ENCODE results near the gene DICER1. TPM values are rescaled to one million over a fixed set of nuclear protein-coding genes. Genes with fewer than 3 reads are reported as not detected.

The DICER1 gene
- total RNA-seq, 4 donors from 2014 or later: 43.9 to 72.2 (median 58.4) TPM

- 48% methylated on average over 8 of the region's 8 CpGs for WGBS
- intact Hi-C loops (cut with DNase I): no loop called here
- peaks cover 0 to 14% (median 7%) of the 10 kb centered on the region in 4 donors for H3K4me1 ChIP-seq
- H3K4me3 ChIP-seq: no peak overlapping the region
- H3K27me3 ChIP-seq: no peaks in the 10 kb centered on the region
- H3K27ac ChIP-seq (replicated peaks in 1 of 4): no peak overlapping the region
- no peaks in the 10 kb centered on the region for H3K9me3 ChIP-seq
- no peaks in the 10 kb centered on the region for H3K36me3 ChIP-seq
- TF ChIP-seq POLR2AphosphoS5 (IDR thresholded peaks at IDR 0.05): no peak
- TF ChIP-seq POLR2A (IDR thresholded peaks at IDR 0.05; ENCODE audit: low read depth): no peak
- no peak for TF ChIP-seq CTCF (IDR thresholded peaks at IDR 0.05)
- no peak for TF ChIP-seq EP300 (IDR thresholded peaks at IDR 0.05)
- no peak for DNase-seq (ENCODE audit: extremely low spot score)
Observed at GRCh38 chr14:95072310-95072905, 84.9 kb downstream of the DICER1 start.

GRCh38 chr14:95071649-95072280 is 85.6 kb downstream of the DICER1 start:
- Histone ChIP-seq H3K4me1 (peaks cover 0 to 14% (median 7%) of the 10 kb centered on the region in 4 donors), H3K4me3 (no peak overlapping the region)
- 58% methylated on average over 19 of the region's 19 CpGs for WGBS

GRCh38 chr14:95070748-95071435 is 86.4 kb downstream of the DICER1 start:
- 77% methylated on average over 11 of the region's 11 CpGs for WGBS
- TF ChIP-seq EP300 (IDR thresholded peaks at IDR 0.05) (no peak), POLR2A (IDR thresholded peaks at IDR 0.05; ENCODE audit: low read depth) (no peak), CTCF (IDR thresholded peaks at IDR 0.05) (no peak), POLR2AphosphoS5 (IDR thresholded peaks at IDR 0.05) (no peak)
- H3K4me1 ChIP-seq: peaks cover 0 to 14% (median 7%) of the 10 kb centered on the region in 4 donors
- H3K9me3 ChIP-seq: no peaks in the 10 kb centered on the region
- H3K27me3 ChIP-seq: no peaks in the 10 kb centered on the region
- no peaks in the 10 kb centered on the region for H3K36me3 ChIP-seq
- H3K27ac ChIP-seq (replicated peaks in 1 of 4): no peak overlapping the region
- intact Hi-C loops (cut with DNase I): no loop called here
- no peak overlapping the region for H3K4me3 ChIP-seq
- DNase-seq (ENCODE audit: extremely low spot score): no peak

More at GRCh38 chr14:95071649-95072280, 85.6 kb downstream of the DICER1 start:
- no peaks in the 10 kb centered on the region for H3K36me3 ChIP-seq
- no peaks in the 10 kb centered on the region for H3K9me3 ChIP-seq
- TF ChIP-seq EP300 (IDR thresholded peaks at IDR 0.05) (no peak), CTCF (IDR thresholded peaks at IDR 0.05) (no peak), POLR2AphosphoS5 (IDR thresholded peaks at IDR 0.05) (no peak)
- DNase-seq (ENCODE audit: extremely low spot score): no peak
- intact Hi-C loops (cut with DNase I): no loop called here
- no peak overlapping the region for H3K27ac ChIP-seq (replicated peaks in 1 of 4)
- H3K27me3 ChIP-seq: no peaks in the 10 kb centered on the region

- intact Hi-C loops (cut with DNase I): no loop called here
- Histone ChIP-seq H3K36me3 (no peaks in the 10 kb centered on the region), H3K4me3 (no peak overlapping the region), H3K4me1 (peaks cover 0 to 14% (median 7%) of the 10 kb centered on the region in 4 donors), H3K9me3 (no peaks in the 10 kb centered on the region), H3K27ac (replicated peaks in 1 of 4) (no peak overlapping the region), H3K27me3 (no peaks in the 10 kb centered on the region)
- WGBS: 97% methylated on average over 10 of the region's 10 CpGs
- DNase-seq (ENCODE audit: extremely low spot score): no peak
- no peak for TF ChIP-seq POLR2AphosphoS5 (IDR thresholded peaks at IDR 0.05)
- TF ChIP-seq POLR2A (IDR thresholded peaks at IDR 0.05; ENCODE audit: low read depth): no peak
- TF ChIP-seq EP300 (IDR thresholded peaks at IDR 0.05): no peak
- TF ChIP-seq CTCF (IDR thresholded peaks at IDR 0.05): no peak
Observed at GRCh38 chr14:95069547-95069946, 87.8 kb downstream of the DICER1 start.

Data from esophagus muscularis mucosa (tissue), 4 donors.